GM18909 (cell line): ENCODE data around the gene PMEPA1.

Source experiments
- ATAC-seq: cut with Tn5 transposase; IDR thresholded peaks from one replicate; pipeline ENCODE4 v1.9.1; 2021; ENCODE audit warnings: mild to moderate bottlenecking; ENCODE audit not compliant: unreplicated experiment, poor library complexity

The PMEPA1 gene

DNA sequence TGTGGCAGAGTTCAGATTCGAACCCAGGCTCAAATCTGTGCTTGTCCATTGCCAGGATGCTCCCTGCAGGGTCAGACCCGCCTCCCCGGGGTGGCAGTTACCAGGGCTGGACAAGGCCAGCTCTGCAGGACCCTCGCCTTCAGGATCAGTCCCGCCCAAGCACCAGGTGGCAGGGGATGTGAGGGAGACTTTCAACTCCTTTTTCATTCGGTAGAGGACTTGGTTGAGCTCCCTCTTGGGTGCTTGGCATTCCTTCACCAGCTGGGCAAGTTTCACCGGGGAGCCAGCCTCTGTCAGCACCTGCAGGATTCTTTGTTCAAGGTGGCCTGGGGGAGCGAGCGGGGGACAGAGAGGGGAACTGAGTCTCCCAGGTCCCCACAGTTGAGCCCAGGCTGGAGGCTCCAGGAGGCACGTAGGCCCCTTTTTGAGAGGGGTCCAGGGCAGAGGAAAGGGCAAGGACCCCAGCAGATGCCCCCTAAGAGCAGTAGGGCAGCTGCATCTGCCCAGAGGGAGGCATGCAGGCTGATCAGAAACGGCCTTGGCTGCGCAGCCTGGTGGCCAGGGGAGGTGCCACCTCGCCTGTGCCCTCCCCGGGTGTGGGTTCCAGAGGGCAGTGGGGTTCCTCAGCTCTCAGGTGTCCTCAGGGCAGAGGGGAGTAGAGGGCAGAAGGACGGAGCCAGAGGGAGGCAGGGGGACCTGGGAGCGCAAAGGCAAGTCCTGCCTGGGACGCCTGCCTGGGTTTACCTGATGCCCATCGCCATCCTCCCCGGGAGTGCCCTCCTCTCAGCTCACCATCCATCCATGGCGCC lies 93.5 kb downstream of the PMEPA1 start:
- no peak for ATAC-seq

DNA sequence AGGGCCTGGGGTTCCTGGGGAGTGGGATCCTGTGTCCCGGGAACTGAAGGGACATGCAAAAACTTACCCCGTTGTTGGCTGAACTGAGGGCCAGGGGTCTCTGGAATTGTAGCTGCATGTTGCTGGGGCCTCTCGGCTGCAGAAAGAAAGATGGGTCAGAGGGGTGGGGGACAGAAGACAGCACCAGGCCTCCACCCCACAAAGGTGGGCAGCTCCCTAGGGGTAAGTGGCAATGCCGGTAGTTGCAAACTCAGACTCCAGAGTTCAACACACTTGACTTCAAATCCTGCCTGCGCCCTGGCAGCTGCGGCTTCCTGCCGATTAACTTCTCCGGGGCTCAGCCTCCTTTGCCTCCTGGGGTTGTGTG lies 94.4 kb downstream of the PMEPA1 start:
- ATAC-seq: no peak

DNA sequence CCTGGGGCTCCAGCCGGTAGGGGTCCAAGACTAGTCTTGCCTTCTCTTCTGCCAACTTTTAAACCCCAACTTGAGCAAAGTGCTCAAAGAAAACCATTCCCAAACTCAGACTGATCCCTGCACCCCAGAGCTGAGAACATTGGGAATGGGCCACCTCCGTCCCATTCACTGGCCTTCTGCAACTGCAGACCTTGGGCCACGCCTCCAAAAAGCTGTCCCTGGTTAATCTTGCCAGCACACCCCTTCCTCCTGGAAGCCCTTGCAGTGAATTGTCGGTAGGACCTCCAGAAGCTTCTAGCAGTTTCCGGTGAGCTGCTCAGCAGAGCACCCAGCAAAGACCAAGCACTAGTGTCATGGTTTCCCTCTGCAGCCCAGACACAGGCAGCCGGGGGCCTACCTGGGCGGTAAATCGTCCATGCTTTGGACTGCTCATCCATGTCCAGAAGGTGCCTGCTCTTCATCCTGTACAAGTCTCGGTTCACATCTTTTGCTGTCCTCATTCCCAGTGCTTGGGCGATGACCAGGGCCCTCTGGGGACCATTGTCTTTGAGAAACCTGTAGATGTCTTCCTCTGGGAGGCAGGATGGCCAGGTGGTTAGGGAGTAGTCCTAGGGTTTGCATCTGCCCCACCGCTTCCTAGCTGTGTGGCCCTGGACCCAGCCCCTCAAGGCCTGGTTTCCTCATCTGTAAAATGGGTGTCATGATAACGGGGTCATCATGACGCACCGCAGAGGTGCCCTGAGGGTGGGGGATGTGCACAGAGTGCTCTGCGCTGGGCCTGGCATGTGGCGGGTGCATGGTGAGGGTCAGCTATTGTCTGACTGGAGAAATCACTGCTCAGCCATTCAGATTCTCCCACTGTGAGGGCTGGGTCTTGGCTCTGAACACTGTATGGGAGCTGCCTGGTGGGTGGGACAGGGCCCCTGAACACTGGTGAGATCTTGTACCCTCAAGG lies 95.0 kb downstream of the PMEPA1 start:
- no peak for ATAC-seq

DNA sequence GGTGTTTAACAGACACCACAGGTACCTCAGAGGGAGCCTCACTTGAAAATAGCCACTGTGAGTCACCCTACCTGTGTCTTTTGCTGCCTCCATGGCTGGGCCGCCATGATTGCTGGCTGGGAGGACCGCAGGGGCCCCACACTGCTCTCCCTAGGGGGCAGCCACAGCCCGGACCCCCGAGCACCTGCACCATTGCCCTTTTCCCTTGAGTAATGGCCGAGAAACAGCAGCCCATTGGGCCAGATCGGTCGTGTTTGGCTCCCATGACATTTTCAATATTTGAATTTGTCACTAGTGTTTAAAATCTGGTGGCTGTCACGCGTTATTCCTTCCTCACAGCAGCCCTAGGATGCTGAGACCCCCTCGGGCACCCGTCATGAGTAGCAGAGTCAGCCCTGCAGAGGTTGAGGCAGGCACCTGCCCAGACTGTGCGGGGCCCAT lies 96.3 kb downstream of the PMEPA1 start:
- ATAC-seq: no peak

DNA sequence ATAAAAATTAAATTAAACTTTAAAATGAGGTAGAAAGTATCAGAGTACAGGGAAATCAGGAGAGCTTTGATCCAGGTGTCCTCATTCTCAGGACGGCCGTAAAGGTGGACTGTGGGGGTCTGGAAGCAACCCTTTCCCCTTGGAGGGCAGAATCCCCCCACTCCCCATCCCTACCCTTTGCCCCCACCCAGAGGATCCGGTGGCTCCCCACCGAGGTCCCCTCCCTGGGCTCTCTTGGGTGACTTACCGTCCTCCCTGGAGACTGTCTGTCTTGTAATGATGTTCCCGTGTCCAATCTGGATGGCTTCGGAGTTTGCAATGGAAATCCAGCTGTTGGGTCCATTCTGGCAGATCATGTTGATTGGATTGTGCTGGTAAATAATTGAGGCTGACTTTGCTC lies 96.9 kb downstream of the PMEPA1 start:
- ATAC-seq: no peak

DNA sequence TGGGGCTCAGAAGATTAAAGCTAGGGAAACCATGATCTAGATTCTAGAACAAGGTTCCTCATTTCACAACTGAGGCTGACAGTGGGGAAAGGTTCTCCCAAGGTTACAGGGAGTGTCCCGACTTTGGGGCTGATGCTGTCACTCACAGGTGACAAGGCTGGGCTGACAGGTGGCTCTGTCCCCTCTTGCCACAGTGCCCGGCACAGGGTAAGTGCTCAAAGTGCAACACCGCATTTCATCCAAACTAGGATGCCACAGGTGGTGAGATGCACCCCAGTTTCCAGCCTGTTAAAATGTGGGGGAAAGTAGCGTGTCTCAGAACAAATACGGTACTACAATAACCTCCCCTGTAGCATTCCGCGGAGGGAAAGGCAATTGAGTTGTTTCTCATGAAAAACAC lies 97.4 kb downstream of the PMEPA1 start:
- ATAC-seq: no peak

DNA sequence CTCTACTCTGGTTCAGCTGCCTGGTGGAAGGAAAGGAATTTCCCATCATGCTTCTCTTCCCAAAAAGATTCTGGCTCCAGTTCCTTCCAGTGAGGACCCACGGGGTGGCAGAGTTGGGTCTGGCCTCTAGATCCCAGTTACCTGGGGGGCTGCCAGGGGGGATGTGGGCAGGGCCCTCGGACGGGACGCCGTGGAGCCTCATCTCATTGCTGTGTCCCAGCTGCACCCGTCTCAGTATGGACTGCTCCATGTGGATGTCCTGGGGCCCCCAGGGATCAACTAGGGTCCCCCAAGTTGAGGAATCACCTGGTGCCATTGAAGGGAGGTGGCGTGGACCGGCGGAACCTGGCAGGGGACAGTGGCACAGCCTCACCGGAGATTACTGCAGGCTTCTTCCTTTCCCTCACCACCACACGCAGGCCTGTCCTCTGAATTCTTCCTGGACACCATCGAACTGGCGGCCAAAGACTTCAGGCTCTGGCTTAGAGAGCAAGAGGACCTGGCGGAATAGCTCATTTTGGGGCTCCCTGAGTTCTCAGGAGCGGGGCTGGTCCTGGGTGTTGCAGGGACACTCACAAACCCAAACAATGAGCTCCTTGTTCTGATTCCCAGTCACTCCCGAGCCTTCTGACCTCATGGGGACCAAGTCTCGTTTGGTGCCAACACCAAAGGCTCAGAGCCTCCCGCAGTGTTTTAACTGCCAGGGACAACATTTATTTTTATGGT lies 98.1 kb downstream of the PMEPA1 start:
- no peak for ATAC-seq

DNA sequence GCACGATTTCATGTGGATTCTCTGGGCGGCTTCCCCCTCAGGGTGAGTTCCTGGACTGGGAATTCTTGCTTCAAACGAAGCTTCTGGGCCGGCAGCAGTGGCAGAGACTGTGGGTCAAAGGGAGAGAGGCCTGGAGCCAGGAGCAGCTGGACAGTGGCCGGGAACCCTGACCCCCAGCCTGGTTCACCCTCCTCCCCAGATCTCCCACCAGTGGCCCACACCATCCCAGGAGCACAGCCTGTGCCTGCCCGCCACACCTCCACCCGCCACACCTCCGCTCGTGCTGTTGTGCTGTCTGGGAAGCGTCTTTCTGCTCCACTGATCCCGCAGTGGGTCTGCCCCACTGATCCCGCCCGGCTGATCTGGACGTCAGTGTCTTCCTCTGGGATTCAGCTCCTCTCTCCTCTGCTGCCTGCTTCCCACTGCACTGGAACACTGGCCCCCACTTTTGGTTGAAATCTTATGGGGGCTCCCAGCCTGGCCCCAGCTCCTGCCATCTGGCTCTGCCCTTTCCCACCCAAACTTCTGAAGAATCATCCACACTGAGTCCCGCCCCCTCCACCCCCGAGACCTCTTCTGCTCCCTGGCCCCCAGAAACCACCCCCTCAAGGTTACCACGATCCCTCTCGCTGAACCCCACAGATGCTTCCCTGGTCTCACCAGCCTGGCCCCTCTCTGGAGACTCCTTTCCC lies 99.4 kb downstream of the PMEPA1 start:
- no peak for ATAC-seq

DNA sequence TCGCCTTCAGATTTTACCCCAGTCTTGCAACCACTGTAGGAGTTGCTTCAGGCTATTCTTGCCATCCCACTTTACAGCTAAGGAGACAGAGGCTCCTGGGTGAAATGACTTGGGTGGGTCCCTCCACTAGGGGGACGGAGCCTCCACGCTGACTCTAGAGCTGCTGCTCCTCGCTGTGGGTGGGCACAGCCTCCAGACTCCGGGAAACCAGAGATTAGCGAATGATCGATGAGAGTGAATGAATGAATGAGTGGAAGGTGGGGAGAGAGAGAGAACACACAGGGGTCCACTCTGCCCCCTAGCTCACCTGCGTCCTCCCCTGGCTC lies 100.0 kb downstream of the PMEPA1 start:
- ATAC-seq: no peak

DNA sequence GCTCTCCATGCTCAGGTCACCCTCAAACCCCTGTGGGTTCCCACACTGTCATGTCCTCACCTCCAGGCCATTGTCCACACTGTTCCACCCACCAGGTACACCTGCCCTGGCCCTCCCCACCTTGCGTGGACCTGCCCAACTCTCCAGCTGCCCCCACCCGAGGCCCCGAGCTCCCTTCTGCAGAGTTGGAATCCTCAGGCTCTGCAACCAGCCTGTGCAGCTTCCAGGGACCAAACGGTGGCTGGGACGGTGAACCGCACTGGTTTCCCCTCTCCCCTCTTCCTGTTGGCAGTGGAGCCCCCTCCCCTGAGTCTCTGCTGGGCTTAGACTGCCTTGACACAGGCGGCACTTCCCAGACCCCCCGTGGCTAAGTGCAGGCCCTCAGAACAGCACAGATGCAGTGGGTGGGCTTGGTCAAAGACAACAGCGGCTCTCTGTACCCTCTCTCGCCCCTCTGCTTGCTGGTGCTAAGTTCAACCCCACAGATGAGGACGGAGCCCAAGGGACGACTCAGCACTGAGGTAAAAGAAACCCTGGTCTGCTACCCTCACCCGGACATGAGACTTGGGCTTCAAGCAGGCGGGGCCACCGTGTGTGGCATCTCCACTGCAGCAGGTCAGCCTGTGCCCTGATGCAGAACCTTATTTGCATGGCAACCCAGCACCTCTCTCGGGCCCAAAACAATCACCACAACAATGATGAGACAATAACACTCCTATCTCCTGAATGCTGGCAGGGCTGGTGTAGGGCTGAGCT lies 100.6 kb downstream of the PMEPA1 start:
- no peak for ATAC-seq

DNA sequence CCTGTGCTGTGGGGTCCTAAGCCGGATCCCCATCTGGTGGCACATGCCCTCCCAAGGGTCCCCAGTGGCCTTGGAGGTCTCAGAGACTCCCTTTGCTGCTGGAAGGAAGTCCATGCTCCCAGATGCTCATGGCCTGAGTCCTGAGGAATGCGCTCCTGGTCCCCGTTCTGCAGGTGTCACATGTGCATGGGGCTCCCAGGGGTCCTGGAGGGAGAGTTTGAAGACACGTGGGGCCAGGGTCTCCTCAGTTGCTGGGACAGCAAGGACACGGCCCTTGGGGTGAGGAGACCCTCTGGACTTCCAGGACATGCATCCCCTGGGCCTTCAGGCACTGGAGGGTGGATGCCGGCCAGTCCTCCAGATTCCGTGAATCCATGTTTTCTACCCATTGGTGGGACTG lies 101.3 kb downstream of the PMEPA1 start:
- ATAC-seq: no peak

DNA sequence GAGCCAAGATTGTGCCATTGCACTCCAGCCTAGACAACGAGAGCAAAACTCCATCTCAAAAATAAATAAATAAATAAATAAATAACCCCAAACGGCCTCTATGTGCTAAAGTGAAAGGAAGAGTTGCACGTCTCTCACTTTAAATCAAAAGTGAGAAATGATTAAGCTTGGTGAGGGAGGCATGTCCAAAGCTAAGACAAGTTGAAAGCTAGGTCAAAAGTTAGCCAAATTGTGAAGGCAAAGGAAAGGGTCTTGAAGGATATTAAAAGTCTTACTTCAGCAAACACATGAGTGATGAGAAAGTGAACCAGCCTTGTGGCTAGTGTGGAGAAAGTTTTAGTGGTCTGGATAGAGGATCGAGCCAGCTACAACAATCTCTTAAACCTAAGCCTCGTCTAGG lies 103.9 kb downstream of the PMEPA1 start:
- no peak for ATAC-seq

DNA sequence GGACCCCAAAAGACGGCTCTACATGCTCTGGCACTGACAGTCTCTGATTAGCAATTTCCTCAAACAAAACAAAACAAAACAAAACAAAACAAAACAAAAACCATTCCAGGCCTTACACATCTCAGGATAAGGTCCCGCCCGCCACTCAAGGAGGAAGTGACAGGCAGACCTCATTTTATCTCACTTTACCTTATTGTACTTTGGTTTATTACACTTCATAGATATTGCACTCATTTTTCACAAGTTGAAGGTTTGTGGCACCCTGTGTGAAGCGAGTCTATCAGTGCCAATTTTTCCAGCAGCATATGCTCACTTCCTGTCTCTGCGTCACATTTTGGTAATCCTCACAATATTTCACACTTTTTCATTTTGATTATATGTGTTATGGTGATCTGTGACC lies 104.8 kb downstream of the PMEPA1 start:
- ATAC-seq: no peak

DNA sequence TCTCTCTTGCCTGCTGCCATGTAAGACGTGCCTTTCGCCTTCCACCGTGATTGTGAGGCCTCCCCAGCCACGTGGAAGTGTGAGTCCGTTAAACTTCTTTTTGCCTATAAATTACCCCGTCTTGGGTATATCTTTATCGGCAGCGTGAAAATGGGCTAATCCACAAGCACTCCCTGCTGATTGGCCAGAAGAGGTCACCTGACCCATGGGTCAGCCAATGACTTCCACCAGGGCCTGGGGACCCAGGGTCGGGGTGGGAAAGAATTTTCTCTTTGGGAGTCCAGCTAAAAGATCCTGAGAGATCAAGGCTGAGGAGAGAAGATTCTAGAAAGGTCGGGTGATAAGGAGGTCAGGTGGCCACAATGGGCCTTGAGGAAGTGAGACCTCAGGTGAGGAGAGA lies 106.7 kb downstream of the PMEPA1 start:
- no peak for ATAC-seq

DNA sequence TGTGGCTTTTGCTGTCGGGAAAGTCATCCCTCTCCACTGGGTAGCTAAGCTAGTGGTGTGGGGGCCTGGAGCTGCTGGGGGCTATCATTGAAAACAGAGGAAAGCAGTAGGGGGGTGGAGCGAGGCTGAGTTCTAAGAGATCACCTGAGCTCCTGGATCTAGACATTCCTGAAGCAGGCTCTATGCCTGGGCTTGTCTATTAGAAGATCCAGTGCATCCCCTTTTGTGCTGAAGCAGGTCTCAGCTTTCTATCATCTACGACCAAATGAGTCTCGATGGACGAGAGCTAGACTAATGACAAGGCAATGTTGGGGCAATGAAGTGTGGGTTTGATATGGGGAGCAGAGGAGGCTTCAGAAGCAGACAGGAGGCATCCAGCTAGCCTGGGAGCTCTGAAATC lies 108.1 kb downstream of the PMEPA1 start:
- ATAC-seq: no peak

DNA sequence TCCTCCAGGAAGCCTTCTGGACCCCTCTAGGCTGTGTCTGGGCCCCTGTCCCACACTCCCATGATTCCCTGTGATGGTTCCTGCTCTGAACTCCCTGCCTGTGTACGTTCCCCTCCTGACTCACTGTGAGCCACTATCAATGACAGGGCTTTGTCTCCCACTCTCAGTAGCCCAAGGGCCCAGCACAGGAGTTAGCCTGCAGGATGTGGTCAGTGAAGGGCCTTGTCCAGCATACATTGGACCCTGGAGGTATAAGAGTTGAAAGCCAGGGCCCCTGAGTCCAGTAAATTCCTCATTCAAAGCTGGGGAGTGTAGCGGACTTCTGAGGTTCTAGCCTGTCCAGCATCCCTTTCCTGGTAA lies 108.6 kb downstream of the PMEPA1 start:
- ATAC-seq: no peak

DNA sequence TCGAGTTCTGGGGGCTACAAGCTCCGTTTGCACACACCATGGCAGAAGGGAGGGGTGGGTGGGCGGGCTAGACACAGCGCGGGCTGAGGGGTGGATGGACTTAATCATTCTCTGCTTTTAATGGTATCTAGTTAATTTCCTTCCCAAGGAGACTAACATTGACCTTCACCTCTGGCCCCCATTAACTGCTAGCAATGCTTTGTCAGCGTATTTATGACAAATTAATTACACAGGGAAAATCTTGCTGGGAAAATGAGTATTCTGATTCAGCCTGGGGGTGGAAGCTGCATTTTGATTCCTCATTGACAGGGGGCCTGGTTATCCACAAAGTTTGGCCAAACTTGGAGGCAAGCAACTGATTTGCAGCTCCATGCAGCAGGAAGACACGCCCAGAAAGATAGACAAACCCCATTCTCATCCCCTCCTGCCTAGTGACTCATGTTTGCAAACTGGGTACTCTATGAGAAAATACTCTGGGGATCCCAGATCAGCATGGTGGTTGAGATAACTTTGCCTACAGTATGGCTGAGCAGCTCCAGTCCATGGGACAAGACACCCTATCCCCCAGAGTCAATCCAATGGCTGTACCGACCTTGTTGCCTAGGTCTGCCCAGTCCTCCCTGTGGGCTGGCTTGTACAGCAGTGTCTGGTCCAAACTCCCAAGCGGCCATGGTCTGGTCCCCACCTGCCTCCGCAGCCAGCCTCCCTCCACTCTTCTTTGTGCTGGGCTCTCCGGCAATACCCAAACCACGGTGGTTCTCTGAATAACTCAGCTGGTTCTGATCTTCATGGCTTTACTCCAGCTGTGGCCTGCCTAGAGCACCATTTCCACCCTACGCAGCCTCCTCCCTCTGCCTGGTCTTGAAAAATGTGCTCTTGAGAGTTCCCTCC lies 109.2 kb downstream of the PMEPA1 start:
- ATAC-seq: no peak

DNA sequence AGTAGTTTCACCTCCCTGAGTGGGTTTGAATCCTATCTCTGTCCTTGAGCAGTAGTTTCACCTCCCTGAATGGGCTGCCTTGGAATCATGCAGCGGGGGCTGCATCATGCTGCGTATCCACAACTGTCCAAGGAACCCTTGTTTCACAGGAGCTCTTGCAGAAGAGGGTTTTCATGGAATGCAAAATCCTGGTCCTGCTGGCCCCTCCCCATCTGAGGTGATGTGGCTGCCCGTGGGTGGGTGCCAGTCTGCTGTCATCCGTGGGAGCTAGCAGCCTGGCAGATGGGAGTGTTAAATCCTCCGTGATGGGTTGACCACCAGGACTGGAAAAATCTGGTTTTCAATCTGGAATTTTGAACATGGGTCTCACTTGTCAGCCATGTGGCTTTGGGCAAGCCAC lies 111.3 kb downstream of the PMEPA1 start:
- ATAC-seq: no peak
